ENCODE results near the gene ZNF784.

ZNF784 gene

GRCh38 chr19:55624109-55625003, at the start of gene ZNF784:
ZNF784 (minus strand) TSS chr19:55624566; CDS start chr19:55624561, 5 bp downstream.
- H3K4me1 ChIP-seq (ENCODE audit: low read length): peaks cover 20% of the 10 kb centered on the region
- H2AFZ ChIP-seq (ENCODE audit: low read depth, low read length): peak within 1 kb of the TSS; percentile 89
- no peak for TF ChIP-seq CTCF (IDR thresholded peaks at IDR 0.05; ENCODE audit: low read depth, low read length)
- TF ChIP-seq EZH2phosphoT487 (IDR thresholded peaks at IDR 0.05; ENCODE audit: low read depth): no peak
- no peaks in the 10 kb centered on the region for H3K27me3 ChIP-seq (ENCODE audit: low read depth, low read length)
- H3K9ac ChIP-seq (ENCODE audit: low read length): peak within 1 kb of the TSS; percentile 76
- 0 out of 2 replicates have a peak, but pooled peaks cover 2% of the 10 kb centered on the region for H4K20me1 ChIP-seq (ENCODE audit: insufficient read depth, low read length)
- peak within 1 kb of the TSS; percentile 81 for H3K4me3 ChIP-seq (ENCODE audit: low read length)
- peak within 1 kb of the TSS; percentile 73 for H3K27ac ChIP-seq (ENCODE audit: low read length)
- H3K4me2 ChIP-seq (ENCODE audit: low read length): peak within 1 kb of the TSS; percentile 83
- no peaks in the 10 kb centered on the region for H3K79me2 ChIP-seq (ENCODE audit: low read length)
- H3K36me3 ChIP-seq (replicated peaks; ENCODE audit: low read depth, low read length): peaks cover 12% of the 10 kb centered on the region
- no peaks in the 10 kb centered on the region for H3K9me3 ChIP-seq (ENCODE audit: insufficient read depth, low read length)

- H3K27ac ChIP-seq (ENCODE audit: low read length): peak overlapping the region; percentile 16; the same call in 1 of the 2 replicates
- no peak for TF ChIP-seq CTCF (IDR thresholded peaks at IDR 0.05; ENCODE audit: low read depth, low read length)
- no peak for TF ChIP-seq EZH2phosphoT487 (IDR thresholded peaks at IDR 0.05; ENCODE audit: low read depth)
- no peaks in the 10 kb centered on the region for H3K27me3 ChIP-seq (ENCODE audit: low read depth, low read length)
- H3K4me3 ChIP-seq (ENCODE audit: low read length): peak overlapping the region; percentile 99; the same call in 1 of the 2 replicates
- no peaks in the 10 kb centered on the region for H3K9me3 ChIP-seq (ENCODE audit: insufficient read depth, low read length)
- peaks cover 91% of the 10 kb centered on the region for H3K79me2 ChIP-seq (ENCODE audit: low read length)
- H3K36me3 ChIP-seq (replicated peaks; ENCODE audit: low read depth, low read length): peaks cover 31% of the 10 kb centered on the region
- no peak overlapping the region for H2AFZ ChIP-seq (ENCODE audit: low read depth, low read length)
- H3K4me1 ChIP-seq (ENCODE audit: low read length): peaks cover 38% of the 10 kb centered on the region
- no peak overlapping the region for H3K9ac ChIP-seq (ENCODE audit: low read length)
- peaks cover 46% of the 10 kb centered on the region for H4K20me1 ChIP-seq (ENCODE audit: insufficient read depth, low read length)
- H3K4me2 ChIP-seq (ENCODE audit: low read length): peak overlapping the region; percentile 69
Observed at GRCh38 chr19:55673889-55674288, 49.5 kb upstream of the ZNF784 start.

- peak overlapping the region; percentile 16; the same call in 1 of the 2 replicates for H3K4me2 ChIP-seq (ENCODE audit: low read length)
- TF ChIP-seq CTCF (IDR thresholded peaks at IDR 0.05; ENCODE audit: low read depth, low read length) (no peak), EZH2phosphoT487 (IDR thresholded peaks at IDR 0.05; ENCODE audit: low read depth) (no peak)
- peaks cover 91% of the 10 kb centered on the region for H3K79me2 ChIP-seq (ENCODE audit: low read length)
- no peaks in the 10 kb centered on the region for H3K27me3 ChIP-seq (ENCODE audit: low read depth, low read length)
- H3K4me1 ChIP-seq (ENCODE audit: low read length): peaks cover 33% of the 10 kb centered on the region
- no peak overlapping the region for H2AFZ ChIP-seq (ENCODE audit: low read depth, low read length)
- no peak overlapping the region for H3K9ac ChIP-seq (ENCODE audit: low read length)
- H3K36me3 ChIP-seq (replicated peaks; ENCODE audit: low read depth, low read length): peaks cover 31% of the 10 kb centered on the region
- peaks cover 46% of the 10 kb centered on the region for H4K20me1 ChIP-seq (ENCODE audit: insufficient read depth, low read length)
- peak overlapping the region; percentile 16; the same call in 1 of the 2 replicates for H3K27ac ChIP-seq (ENCODE audit: low read length)
- no peak overlapping the region for H3K4me3 ChIP-seq (ENCODE audit: low read length)
- H3K9me3 ChIP-seq (ENCODE audit: insufficient read depth, low read length): no peaks in the 10 kb centered on the region
Observed at GRCh38 chr19:55673465-55673864, 49.1 kb upstream of the ZNF784 start.

GRCh38 chr19:55672418-55672817, 48.1 kb upstream of the ZNF784 start:
- no peak overlapping the region for H3K4me3 ChIP-seq (ENCODE audit: low read length)
- no peaks in the 10 kb centered on the region for H3K9me3 ChIP-seq (ENCODE audit: insufficient read depth, low read length)
- no peaks in the 10 kb centered on the region for H3K27me3 ChIP-seq (ENCODE audit: low read depth, low read length)
- peaks cover 91% of the 10 kb centered on the region for H3K79me2 ChIP-seq (ENCODE audit: low read length)
- H3K36me3 ChIP-seq (replicated peaks; ENCODE audit: low read depth, low read length): peaks cover 37% of the 10 kb centered on the region
- H3K4me2 ChIP-seq (ENCODE audit: low read length): no peak overlapping the region
- peaks cover 24% of the 10 kb centered on the region for H3K4me1 ChIP-seq (ENCODE audit: low read length)
- H3K27ac ChIP-seq (ENCODE audit: low read length): no peak overlapping the region
- no peak overlapping the region for H2AFZ ChIP-seq (ENCODE audit: low read depth, low read length)
- no peak overlapping the region for H3K9ac ChIP-seq (ENCODE audit: low read length)
- TF ChIP-seq CTCF (IDR thresholded peaks at IDR 0.05; ENCODE audit: low read depth, low read length) (no peak), EZH2phosphoT487 (IDR thresholded peaks at IDR 0.05; ENCODE audit: low read depth) (no peak)
- peaks cover 54% of the 10 kb centered on the region for H4K20me1 ChIP-seq (ENCODE audit: insufficient read depth, low read length)
